Activated naive CD8-positive, alpha-beta T cell (primary cell): ENCODE results near the gene SH3D21.

ENCODE experiments used
- H3K27ac Mint-ChIP-seq: one replicate; pipeline ENCODE4 v1.8.0; 2021; ENCODE audit warnings: mixed read lengths
- H3K27me3 Mint-ChIP-seq: one replicate; pipeline ENCODE4 v1.8.0; 2021; ENCODE audit warnings: mixed read lengths
- H3K36me3 Mint-ChIP-seq: one replicate; pipeline ENCODE4 v1.8.0; 2021; ENCODE audit warnings: mixed read lengths
- H3K4me1 Mint-ChIP-seq: one replicate; pipeline ENCODE4 v1.8.0; 2021; ENCODE audit warnings: low read depth, mixed read lengths
- H3K4me3 Mint-ChIP-seq: one replicate; pipeline ENCODE4 v1.8.0; 2021; ENCODE audit warnings: mild to moderate bottlenecking, mixed read lengths
- H3K9me3 Mint-ChIP-seq: one replicate; pipeline ENCODE4 v1.8.0; 2021; ENCODE audit warnings: low read depth, mixed read lengths

Gene SH3D21

DNA sequence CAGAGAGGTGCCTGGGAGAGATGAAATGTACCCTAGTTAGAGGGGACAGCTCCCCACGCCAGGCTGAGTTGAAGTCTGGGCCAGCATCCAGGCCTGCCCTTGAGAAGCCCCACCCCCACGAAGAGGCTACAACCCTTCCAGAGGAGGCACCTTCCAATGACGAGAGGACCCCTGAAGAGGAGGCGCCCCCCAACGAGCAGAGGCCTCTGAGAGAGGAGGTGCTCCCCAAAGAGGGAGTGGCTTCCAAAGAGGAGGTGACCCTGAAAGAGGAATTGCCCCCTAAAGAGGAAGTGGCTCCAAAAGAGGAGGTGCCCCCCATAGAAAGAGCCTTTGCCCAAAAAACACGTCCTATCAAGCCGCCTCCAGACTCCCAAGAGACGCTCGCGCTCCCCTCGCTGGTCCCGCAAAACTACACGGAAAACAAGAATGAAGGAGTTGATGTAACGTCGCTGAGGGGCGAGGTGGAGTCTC lies 14.2 kb downstream of the SH3D21 start:
- Mint-ChIP-seq H3K27ac (no peak overlapping the region), H3K4me3 (peak overlapping the region; percentile 76), H3K27me3 (no peaks in the 10 kb centered on the region), H3K36me3 (no peaks in the 10 kb centered on the region), H3K4me1 (peaks cover 23% of the 10 kb centered on the region), H3K9me3 (no peaks in the 10 kb centered on the region)

GRCh38 chr1:36320767-36321118 lies 14.6 kb downstream of the SH3D21 start:
- no peaks in the 10 kb centered on the region for H3K27me3 Mint-ChIP-seq
- H3K27ac Mint-ChIP-seq: no peak overlapping the region
- H3K4me1 Mint-ChIP-seq: peaks cover 23% of the 10 kb centered on the region
- H3K9me3 Mint-ChIP-seq: no peaks in the 10 kb centered on the region
- H3K36me3 Mint-ChIP-seq: no peaks in the 10 kb centered on the region
- peak overlapping the region; percentile 76 for H3K4me3 Mint-ChIP-seq

GRCh38 chr1:36321119-36321951 lies 15.2 kb downstream of the SH3D21 start:
- peaks cover 24% of the 10 kb centered on the region for H3K4me1 Mint-ChIP-seq
- H3K4me3 Mint-ChIP-seq: peak overlapping the region; percentile 76
- no peaks in the 10 kb centered on the region for H3K27me3 Mint-ChIP-seq
- no peaks in the 10 kb centered on the region for H3K36me3 Mint-ChIP-seq
- no peaks in the 10 kb centered on the region for H3K9me3 Mint-ChIP-seq
- H3K27ac Mint-ChIP-seq: no peak overlapping the region

DNA sequence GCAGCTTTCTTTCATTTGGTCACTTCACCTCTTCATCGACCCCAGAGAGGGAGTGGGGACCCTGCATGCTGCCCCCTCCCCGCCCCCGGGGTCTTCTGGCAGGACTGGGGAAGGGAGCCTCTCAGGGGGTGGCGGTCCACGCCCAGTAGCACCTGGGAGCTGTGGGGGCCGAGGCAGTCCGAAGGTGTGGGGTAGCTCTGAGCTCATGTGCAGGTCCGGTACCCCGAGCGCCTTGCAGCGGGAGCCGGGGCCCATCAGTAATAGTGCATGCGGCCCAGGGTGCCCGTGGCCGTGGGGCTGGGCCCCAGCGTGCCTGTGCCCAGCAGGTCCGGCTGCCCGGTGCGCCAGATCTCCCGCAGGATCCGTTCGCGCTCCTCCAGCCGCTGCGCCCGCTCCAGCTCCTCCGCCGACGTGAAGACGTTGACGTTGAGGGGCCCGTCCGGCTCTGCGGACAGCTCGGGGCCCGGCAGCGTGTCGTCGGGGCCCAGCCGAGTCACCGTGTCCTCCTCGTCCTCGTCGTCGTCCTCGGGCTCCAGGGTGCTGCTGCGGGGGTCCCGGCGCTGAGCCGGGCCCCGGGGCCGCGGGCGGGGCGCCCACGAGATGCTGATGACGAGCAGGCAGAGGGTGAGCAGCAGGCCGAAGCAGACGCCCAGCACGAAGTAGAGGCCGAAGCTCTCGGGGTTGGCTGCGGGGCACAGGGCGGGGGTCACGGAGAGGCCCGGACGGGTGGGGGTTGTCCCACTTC lies 16.0 kb downstream of the SH3D21 start:
- Mint-ChIP-seq H3K4me1 (peaks cover 27% of the 10 kb centered on the region), H3K27ac (no peak overlapping the region), H3K36me3 (no peaks in the 10 kb centered on the region)

DNA sequence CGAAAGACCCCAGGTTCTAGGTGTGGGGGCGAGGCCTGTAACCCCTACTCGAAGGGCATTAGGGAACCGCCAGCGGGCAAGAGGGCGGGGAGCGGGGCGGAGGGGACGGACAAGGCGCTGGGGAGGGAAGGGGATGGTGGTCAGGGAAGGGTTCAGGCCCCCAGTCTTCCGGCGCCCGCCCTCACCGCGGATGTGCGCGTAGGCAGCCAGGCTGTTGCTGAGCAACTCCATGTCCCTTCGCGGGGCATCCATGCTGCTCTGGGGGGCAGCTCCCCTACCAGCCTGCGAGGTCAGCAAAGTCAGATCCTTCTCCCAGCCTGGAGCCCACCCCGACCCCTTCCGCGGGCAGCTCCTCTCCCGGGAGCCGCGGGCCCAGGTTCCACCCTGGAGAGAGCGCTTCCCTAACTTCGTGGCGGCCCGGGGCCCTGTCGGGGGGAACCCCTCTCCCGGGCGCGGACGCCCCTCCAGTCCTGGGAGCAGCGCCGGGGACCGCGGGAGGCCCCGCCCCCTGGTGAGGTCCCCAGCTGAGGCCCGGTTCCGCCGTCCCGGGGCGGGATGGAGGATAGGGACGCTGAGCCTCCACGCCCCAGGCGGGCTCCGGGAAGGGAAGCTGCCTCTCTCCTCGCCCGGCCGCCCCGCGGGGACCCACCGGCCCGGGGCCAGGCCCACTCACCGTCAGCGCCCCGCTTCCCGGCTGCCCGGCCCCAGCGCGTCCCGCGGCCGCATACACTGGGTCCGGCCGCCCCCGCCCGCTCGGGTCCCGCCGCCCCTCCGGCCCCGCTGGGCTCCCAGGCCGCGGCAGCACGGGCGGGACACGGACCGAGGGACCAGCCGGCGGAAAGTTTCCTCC lies 16.8 kb downstream of the SH3D21 start:
- Mint-ChIP-seq H3K27ac (no peak overlapping the region), H3K4me1 (peaks cover 27% of the 10 kb centered on the region), H3K36me3 (no peaks in the 10 kb centered on the region), H3K27me3 (no peaks in the 10 kb centered on the region), H3K4me3 (peak overlapping the region; percentile 80), H3K9me3 (no peaks in the 10 kb centered on the region)

More for the DNA sequence above, 16.0 kb downstream of the SH3D21 start:
- Mint-ChIP-seq H3K27me3 (no peaks in the 10 kb centered on the region), H3K4me3 (peak overlapping the region; percentile 73), H3K9me3 (no peaks in the 10 kb centered on the region)

GRCh38 chr1:36323636-36324352 lies 17.6 kb downstream of the SH3D21 start, which contains the start of gene EVA1B:
Gene EVA1B (minus strand): TSS chr1:36323645. CDS start chr1:36323037, 608 bp downstream.
- Mint-ChIP-seq H3K4me3 (peak within 1 kb of the TSS; percentile 81), H3K27ac (no peak within 1 kb of the TSS), H3K27me3 (peaks cover 1% of the 10 kb centered on the region), H3K4me1 (peaks cover 27% of the 10 kb centered on the region), H3K36me3 (no peaks in the 10 kb centered on the region), H3K9me3 (no peaks in the 10 kb centered on the region)

DNA sequence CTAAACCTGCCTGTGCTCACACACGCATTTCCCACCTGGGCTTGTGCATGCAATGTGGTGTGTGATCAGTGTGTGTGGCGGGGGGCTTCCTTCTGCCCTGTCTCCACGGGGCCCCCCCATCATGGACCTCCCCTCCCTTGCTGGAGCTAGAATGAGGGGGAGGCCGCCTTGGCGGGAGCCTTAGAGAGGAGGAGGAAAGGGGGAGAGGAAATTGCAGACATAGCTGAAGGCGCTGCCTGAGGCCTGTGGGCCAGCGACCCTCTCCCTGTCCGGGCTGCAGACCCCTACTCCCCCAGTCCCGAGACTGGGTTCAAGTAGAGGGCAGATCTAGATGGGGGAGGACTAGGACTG lies 18.2 kb downstream of the SH3D21 start:
- Mint-ChIP-seq H3K9me3 (no peaks in the 10 kb centered on the region), H3K27me3 (peaks cover 1% of the 10 kb centered on the region), H3K27ac (no peak overlapping the region), H3K4me1 (peaks cover 27% of the 10 kb centered on the region), H3K36me3 (no peaks in the 10 kb centered on the region), H3K4me3 (peak overlapping the region; percentile 81)

- Mint-ChIP-seq H3K36me3 (no peaks in the 10 kb centered on the region), H3K4me3 (no peak overlapping the region), H3K9me3 (no peaks in the 10 kb centered on the region), H3K4me1 (peaks cover 22% of the 10 kb centered on the region), H3K27me3 (peaks cover 1% of the 10 kb centered on the region), H3K27ac (no peak overlapping the region)
Measured at GRCh38 chr1:36326499-36326898, 20.3 kb downstream of the SH3D21 start.

GRCh38 chr1:36327421-36328087 lies 21.4 kb downstream of the SH3D21 start:
- peaks cover 2% of the 10 kb centered on the region for H3K27me3 Mint-ChIP-seq
- H3K27ac Mint-ChIP-seq: no peak overlapping the region
- no peak overlapping the region for H3K4me3 Mint-ChIP-seq
- H3K4me1 Mint-ChIP-seq: peaks cover 18% of the 10 kb centered on the region
- no peaks in the 10 kb centered on the region for H3K9me3 Mint-ChIP-seq
- no peaks in the 10 kb centered on the region for H3K36me3 Mint-ChIP-seq

- H3K4me3 Mint-ChIP-seq: no peak overlapping the region
Measured at GRCh38 chr1:36328088-36328480, 21.9 kb downstream of the SH3D21 start.

GRCh38 chr1:36328713-36329112 lies 22.5 kb downstream of the SH3D21 start:
- no peaks in the 10 kb centered on the region for H3K9me3 Mint-ChIP-seq
- H3K27ac Mint-ChIP-seq: no peak overlapping the region
- no peaks in the 10 kb centered on the region for H3K36me3 Mint-ChIP-seq
- H3K27me3 Mint-ChIP-seq: peaks cover 3% of the 10 kb centered on the region
- H3K4me1 Mint-ChIP-seq: peaks cover 14% of the 10 kb centered on the region
- no peak overlapping the region for H3K4me3 Mint-ChIP-seq

More at GRCh38 chr1:36328088-36328480, 21.9 kb downstream of the SH3D21 start:
- H3K36me3 Mint-ChIP-seq: no peaks in the 10 kb centered on the region
- H3K27ac Mint-ChIP-seq: no peak overlapping the region
- H3K4me1 Mint-ChIP-seq: peaks cover 15% of the 10 kb centered on the region
- peaks cover 3% of the 10 kb centered on the region for H3K27me3 Mint-ChIP-seq
- no peaks in the 10 kb centered on the region for H3K9me3 Mint-ChIP-seq

- no peak overlapping the region for H3K27ac Mint-ChIP-seq
- H3K9me3 Mint-ChIP-seq: no peaks in the 10 kb centered on the region
- H3K36me3 Mint-ChIP-seq: no peaks in the 10 kb centered on the region
- H3K4me1 Mint-ChIP-seq: peaks cover 4% of the 10 kb centered on the region
- no peak overlapping the region for H3K4me3 Mint-ChIP-seq
- peaks cover 3% of the 10 kb centered on the region for H3K27me3 Mint-ChIP-seq
Measured at GRCh38 chr1:36329817-36330216, 23.6 kb downstream of the SH3D21 start.

GRCh38 chr1:36330940-36331339 lies 24.8 kb downstream of the SH3D21 start:
- Mint-ChIP-seq H3K27ac (no peak overlapping the region), H3K27me3 (peaks cover 3% of the 10 kb centered on the region), H3K9me3 (no peaks in the 10 kb centered on the region), H3K36me3 (no peaks in the 10 kb centered on the region), H3K4me3 (no peak overlapping the region), H3K4me1 (peaks cover 3% of the 10 kb centered on the region)

DNA sequence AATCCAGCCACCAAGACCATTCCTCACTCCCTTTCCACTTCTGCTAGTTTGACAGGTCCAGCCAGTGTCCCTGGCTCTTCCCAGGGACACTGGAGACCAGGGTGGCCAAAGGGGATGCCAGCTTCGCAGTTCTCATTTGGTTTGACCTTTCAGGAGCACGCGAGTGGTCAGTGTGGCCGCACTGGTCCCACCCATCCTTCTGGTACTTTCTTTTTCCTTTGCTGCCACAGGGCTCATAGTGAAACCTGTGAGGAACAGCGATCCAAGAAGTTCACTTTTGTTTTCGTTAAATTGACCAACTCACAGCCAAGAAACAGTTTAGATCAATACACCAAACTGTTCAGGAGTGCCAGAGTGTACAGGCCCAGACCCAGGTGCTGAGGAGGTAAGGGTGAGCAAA lies 31.7 kb downstream of the SH3D21 start:
- Mint-ChIP-seq H3K4me3 (no peak overlapping the region), H3K27me3 (no peaks in the 10 kb centered on the region), H3K36me3 (no peaks in the 10 kb centered on the region), H3K9me3 (no peaks in the 10 kb centered on the region), H3K27ac (no peak overlapping the region), H3K4me1 (peaks cover 7% of the 10 kb centered on the region)
